HG02852 (cell line): ENCODE data around the gene YKT6.
"Not testable (repeated sequence)": the region's sequence is repeated elsewhere in the genome, so short reads cannot be mapped to it uniquely, and the experiment has no call there.

ENCODE experiments used
- ATAC-seq: cut with Tn5 transposase; IDR thresholded peaks from one replicate; pipeline ENCODE4 v1.9.1; 2021; ENCODE audit warnings: mild to moderate bottlenecking, moderate library complexity; ENCODE audit not compliant: unreplicated experiment

Gene YKT6

DNA sequence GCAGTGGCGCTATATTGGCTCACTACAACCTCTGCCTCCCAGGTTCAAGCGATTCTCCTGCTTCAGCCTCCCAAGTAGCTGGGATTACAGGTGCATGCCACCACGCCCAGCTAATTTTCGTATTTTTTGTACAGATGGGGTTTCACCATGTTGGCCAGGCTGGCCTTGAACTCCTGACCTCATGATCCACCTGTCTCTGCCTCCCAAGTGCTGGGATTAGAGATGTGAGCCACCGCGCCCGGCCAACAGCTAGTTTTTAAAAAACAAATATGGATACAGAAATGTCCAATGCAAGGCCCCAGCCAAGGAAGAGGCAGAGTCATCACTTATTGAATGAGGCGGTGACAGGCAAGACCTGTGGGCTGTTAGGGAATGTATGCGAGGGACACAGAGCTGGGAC is 28.9 kb upstream of the YKT6 start:
- not testable (repeated sequence) for ATAC-seq

DNA sequence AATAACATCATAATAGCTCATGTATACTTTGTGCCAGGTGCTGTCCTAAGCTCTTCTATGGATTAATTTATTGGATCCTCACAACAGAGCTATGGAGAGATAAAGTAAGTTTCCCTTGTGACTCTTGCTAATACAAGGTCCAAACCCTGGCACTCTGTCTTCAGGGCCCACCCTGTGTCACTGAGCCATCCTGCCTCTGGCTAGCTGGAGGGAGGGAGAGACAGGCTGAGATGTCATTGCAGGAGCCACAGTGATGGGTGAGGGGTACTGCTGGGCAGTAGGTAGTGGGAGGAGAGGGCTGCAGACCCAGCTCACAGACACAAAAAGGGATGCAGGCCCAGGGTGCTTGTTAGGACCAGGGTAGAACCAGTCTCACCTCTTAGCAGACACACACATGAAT is 28.4 kb upstream of the YKT6 start:
- no peak for ATAC-seq

DNA sequence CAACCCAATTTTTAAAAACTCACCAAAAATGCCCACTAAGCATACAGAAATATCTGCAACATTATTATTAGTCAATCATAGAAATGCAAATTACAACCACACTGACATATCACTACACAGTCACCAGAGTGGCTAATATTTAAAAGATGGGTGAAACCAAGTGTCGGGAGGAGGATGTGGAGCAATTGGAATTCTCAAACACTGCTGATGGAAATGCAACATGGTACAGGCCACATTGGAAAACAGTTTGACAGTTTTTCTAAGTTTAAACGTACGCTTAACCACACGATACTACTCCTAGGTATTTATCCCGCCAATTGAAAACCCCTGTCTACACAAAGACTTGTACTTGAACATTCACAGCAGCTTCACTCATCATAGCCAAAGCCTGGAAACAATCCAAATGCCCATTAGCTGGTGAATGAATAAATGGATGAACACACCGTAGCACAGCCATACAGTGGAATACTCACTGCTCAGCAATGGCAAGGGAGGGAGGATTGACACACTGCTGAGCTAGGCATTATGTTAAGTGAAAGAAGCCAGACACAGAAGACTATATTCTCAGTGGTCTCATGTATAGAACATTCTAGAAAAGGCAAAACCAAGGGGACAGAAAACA is 27.9 kb upstream of the YKT6 start:
- ATAC-seq = no peak

DNA sequence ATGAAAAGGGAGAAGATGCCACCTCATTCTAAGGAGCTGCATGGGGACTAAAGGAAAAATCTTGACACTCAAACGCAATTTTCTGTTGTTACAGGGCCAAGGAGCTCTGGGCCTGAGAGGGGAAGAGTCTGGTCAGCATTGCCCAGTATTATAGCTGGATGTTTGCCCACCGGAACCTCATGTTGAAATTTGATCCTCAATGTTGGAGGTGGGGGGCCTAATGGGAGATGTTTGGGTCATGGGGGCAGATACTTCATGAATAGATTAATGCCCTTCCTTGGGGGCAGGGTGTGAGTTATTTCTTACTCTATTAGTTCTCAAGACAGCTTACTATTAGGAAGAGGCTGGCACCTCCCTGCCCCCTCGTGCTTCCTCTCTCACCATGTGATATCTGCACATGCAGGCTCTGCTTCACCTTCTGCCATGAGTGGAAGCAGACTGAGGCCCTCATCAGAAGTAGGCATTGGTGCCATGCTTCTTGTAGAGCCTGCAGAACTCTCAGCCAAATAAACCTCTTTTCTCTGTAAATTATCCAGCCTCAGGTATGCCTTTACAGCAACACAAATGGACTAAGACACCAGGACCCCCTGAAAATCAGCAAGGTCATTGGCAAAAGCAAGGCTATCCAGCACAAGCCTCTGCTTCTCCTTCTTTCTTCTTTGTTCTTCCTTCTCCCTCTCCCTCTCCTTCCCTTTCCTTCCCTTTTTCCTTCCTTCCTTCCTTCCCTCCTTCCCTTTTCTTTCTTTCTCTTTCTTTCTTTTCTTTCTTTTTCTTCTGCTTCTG is 26.7 kb upstream of the YKT6 start:
- ATAC-seq = no peak

DNA sequence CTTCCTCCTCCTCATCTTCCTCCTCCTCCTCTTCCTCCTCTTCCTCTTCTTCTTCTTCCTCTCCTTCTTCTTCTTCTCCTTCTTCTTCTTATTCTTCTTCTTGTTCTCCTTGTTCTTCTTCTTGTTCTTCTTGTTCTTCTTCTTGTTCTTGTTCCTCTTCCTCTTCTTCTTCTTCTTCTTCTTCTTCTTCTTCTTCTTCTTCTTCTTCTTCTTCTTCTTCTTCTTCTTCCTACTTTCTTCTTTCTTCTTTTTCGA is 26.2 kb upstream of the YKT6 start:
- not testable (repeated sequence) for ATAC-seq

DNA sequence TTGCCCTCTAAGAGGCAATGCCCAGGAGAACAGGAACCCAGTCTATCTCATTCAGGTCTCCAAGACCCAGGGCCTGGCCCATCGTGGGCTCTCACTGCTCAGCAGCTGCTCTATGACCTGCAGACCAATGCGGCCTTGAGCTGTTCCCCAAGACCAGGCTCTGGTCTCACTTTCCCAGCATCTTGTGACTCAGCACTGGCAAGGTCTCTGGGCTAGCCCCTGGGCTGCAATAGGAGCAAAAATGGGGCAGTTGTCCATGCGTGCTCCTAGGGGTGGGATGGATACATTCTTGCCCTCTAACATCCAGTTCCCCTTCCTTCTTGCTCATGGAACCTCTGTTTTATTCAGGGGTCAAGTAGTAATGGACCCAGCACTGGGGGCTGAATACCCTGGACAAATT is 25.0 kb upstream of the YKT6 start:
- ATAC-seq = no peak

DNA sequence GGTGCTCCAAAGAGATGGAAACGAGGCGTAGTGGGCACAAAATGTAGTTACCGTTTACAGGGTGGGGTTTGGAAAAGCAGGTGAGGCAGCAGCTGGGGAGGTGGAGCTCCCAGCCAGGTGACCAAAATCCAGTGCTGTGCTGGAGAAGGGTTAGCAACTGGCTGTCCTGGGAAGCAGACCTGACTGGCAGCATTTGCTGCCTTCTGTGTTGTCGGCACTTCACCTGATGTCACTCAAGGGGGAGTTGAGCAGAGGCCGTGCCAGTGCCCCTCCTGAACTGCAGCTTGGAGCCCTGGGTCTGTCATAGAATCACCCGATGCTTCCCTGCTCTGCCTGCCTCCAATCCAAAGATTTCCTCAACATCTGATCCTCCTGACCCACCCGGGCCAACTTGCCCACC is 24.3 kb upstream of the YKT6 start:
- ATAC-seq = no peak

DNA sequence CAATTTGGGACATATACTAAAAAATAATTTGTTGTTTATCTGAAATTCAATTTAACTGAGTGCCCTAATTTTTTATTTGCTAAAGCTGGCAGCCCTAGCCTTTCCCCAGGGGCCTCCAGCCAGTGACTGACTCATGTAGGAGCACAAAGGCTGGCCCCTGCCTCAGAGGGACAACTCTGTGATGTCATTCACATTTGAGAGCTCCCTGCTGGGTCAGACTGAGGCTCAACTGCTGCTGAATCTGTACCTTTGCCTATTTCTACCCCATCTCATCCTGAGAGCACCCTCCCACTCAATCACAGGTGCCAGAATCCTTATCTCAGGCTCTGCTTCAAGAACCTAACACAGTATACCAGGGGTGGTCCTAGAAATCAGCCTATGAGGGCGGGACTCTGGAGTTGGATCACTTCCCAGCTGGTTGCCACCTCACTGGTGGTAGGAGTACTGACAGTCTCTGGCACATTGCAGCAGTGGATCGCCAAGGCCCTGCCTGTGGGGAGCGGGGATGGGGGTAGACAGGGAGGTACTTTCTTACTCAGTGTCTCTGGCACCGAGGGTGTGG is 23.1 kb upstream of the YKT6 start:
- no peak for ATAC-seq

DNA sequence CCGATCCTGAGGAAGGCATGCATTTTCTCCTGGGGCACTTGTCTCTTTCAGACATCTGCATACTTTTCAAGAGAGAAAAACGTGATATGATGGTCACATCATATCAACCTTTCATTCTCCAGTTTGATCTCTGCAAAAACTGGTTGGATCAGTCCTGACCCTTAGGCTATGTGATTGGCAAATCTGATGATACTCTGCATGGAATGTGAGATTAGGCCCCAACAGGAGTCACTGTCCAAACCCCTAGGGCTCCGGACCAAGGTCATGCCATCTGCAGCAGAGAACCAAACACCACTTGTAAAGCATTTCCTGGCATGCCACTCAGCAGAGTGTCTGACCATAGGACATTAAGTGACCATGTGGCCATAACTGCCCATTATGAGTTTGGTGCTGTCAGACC is 20.1 kb upstream of the YKT6 start:
- ATAC-seq = no peak

DNA sequence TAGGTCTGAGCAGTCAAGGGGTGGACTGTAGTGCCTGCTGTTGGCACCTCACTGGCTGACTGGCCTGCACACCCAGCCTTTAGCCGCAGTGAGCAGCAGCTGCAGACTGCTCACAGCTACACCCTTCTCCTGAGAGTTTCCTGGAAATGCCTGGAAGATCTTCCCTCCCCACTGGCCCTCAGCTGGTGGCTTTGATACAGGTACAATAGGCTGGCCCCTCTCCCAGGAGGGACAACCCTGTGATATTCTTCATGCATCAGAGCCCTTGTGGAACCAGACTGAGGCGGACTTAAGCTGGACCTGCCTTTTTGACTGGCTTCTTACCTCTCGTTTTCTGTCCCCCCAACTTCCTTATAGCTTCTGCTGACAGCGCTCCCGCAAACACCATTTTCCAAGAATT is 18.0 kb upstream of the YKT6 start:
- ATAC-seq = no peak

DNA sequence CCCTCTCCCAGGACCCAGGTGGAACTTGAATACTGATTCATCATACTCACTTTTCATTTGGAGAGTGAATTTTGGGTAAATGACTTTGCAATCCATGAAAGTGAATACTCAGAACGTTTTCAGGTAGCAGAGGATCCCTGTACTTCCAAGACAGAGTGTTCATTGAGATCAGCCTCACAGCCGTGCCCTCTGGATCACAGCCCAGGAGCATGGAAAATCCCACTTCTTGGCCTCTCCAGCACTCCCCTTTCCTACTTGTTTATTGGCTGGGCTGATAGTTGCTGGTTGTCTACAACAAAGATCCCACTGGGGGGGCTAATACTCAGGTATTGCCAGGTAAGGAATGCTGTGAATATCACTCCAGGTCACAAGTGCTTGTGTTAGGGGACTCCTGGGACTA is 17.4 kb upstream of the YKT6 start:
- no peak for ATAC-seq

DNA sequence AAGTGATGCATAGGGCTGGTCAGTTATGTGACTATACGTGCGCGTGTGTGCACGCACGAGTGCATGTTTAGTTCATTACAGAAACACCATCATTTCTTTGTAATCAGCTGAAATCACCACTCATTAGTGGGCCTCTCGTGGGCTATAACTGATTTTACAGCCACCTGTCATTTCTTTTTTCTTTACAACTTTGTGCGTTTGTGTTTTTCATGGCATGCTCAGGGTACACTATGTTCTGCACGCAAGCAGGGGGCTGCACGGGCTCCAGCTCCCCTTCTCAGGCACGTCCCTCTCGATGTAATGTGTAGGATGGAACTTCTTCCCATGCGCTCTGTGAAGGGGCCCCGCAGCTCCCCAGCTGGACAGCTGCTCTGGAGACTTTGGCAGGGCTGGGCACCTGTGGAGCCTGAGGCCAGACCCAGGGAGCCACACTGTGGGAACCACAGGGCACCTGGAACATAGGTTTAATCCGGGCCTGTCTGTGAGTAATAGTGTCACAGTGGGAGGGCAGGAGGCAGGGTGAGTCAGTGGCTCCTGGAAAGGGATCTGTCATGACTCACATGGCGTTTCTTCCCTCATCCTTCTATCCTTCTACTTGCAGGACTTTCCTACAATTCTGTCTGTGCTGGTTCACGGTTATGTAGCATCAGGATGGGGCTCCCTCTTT is 16.4 kb upstream of the YKT6 start:
- no peak for ATAC-seq

DNA sequence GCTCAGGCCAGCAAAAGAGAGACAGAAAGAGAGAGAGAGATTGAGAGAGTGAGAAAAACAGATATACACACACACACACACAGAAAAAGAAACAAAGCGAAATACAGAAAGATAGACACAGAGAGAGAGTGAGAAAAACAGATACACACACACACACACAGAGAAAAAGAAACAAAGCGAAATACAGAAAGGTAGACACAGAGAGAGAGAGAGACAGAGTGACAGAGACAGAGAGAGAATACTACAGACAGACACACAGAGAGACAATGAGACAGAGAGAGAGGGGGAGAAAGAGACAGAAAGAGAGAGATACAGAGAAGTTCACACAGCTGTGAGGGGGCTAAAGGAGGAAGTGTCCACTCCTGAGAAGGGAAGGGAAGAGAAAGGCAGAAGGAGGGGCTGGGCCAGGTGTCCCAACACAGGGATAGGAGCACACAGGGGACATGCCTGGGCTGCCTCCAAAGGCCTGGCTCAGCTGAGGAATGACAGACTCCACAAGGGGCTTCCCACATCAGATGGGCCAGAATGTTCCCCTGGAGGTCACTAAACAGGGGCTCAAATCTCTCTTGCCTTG is 15.8 kb upstream of the YKT6 start:
- ATAC-seq = no peak

DNA sequence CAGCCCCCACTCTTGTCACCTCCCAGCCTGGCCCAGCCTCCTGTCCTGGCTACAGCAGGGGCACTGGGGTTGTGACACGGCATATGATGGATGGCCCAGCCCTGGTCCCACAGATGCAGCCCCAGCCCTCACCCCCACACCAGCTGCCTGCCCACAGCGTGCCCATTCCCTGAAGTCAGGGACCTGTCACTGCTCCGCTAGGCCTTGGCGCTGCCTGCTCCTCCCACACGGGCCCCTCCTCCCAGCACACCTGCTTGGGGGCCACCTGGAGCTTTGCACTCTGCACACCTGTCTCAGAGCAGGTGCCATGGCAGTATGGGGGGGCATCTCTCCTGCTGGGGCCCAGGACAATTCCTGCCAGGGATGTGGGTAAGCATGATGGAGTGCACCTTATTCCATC is 15.0 kb upstream of the YKT6 start:
- no peak for ATAC-seq

DNA sequence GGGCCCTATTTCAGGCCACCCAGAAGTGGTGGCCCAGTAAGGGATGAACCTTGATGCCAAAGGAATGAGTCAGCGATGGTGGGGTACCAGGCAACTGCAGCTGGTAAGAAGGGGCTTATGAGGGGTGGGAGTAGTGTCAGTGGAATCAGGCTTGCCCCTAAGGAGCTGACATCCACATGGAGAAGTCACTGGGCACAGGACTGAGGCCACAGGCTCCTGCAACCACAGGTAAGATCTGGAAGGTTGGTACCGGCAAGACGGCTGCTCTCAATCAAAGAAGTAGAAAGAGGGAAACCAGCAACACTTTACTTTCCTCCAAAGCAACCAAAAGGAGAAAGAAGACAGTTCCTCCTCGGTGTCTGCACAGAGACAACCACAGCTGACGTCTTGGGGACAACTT is 14.0 kb upstream of the YKT6 start:
- no peak for ATAC-seq

DNA sequence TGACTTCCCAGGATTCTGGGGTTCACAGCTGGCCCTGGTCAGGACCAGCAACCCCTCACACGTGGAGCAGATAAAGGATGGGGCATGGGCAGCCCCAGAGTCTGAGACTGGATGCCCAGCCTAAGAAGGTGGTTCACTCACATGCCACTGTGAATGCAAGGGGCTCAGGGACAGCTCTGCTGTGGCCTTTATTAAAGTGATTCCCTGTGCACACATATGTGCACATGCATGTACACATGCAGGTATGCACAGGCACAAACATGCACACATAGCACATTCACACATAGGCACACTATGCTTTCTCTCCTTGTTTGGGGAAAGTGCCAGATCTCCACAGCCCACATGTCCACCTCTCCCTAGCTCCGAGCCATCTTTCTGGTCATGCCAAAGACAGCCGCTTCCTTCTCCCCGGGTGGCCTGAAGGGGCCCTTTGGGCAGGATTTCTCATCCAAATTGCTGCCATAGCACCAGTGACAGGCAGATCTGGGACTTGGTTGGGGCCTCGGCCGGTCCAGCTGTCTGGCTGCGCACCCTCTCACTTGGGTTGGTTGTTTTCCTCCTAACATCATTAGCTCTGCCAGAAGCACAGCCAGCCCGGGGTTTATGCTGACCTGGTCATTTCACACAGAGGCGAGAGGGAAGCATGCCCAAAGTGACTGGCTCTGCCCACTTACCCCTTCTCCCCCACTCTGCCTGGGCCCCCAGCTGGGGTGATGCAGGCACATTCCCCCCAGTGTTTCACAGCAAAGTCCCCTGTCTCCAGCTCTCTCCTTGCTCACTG is 13.0 kb upstream of the YKT6 start:
- no peak for ATAC-seq

DNA sequence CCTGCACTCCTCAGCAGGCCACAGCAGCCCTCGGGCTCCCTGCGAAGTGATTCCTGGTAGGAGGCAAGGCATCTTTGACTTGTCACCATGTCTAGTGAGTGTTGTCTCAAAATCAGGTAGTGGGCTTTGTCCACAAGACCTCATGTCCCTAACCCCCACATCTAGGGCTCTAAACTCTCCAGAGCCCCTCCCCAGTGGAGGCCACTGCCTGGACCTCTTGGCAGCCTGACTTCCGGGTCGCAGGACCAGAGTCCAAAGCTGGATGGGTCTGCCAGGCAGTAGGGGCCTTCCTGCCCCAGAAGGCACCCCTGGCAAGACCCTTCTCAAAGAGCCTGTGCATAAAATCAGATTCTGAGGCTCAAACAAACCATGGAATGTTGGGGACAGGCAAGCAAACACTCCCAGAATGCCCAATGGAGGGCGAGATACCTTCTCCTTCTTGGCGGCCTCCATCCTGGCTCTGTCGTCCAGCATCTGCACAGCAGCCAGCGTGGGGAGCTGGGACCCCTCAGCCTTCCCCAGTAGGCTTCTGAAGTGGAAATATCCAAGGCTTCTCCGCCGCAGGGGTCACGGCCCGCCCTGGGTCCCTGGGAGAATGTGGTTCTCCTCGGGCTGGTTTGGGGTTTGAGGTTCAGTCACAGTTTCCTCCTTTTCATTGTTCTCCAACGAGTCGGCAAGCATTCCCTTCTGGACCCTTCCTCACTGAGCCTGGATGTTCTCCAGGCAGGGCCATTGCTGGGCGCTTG is 12.1 kb upstream of the YKT6 start:
- ATAC-seq = no peak

DNA sequence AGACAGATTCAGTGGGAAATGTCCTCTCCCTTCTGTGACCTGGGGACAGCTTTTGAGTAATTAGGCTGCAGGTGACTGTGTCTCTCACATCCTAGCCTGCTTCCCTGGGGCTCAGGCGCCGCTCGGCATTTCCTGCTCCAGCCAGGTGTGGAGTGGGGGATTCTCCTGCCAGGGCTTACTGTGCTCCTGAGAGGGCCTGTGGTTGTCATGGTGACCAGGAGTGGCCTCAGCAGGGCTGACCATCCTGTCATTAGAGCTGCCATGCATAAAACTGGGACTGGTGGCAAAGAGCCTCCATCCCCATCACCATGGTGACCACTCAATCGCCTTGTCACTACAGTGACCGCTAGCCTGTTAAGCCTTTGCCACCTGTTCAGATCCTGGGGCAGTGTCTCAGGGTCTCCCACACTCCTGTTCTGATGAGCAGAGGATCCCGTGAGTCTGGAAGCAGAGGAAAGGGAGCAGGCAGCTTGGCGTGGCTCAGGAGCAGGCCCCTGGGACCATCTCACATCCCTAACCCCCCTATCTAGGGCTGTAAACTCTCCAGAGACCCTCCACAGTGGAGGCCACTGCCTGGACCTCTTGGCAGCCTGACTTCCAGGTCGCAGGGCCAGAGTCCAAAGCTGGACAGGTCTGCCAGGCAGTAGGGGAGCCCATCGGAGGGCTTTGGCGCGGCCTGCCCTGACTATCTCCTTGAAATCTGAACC is 11.3 kb upstream of the YKT6 start, which contains the start of gene GCK:
GCK (minus strand) TSS at position 154 of the 707 bp plus-strand sequence. CDS start 486 bp downstream, outside the sequence.
- no peak for ATAC-seq

DNA sequence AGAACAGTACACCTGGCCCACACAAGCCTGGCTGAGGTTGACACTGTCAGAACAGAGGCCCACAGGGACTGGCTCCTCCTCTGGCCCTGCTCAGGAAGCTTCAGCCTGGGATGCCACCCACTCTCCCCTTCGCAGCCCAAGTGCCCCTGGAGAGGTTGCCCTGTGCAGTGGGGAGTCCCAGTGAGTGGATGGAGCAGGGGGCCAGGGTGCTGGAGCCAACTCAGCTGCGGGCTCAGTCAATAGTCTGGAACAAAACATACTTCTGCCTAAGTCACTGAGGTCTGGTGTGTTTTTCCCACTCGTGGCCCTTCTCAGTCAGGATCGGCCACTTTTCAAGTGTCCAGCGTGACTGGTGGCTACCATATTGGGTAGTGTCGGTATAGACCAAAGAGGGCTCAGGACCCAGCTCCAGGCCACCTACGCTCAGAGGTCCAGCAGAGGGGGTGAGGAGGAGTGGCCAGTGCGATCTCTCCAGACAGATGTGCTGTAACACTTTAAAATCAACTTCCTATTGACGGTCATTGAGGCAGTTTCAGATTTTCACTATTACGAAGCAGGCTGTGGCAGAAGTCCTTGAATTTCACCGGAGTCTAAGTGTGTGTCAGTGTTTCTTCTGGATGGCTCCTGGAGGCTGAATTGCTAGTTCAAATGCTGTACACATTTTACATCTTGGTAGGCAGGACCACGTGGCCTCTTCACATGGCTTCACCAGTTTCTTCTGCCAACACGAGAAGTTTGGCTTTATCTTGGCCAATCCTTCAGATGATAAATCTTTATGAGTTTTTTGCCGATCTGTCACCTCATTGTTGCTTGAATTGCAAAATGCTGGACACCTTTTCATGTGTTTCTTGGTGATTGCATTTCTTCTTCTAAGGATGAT is 10.5 kb upstream of the YKT6 start:
- no peak for ATAC-seq
